ENCODE data around the gene TRABD2B.

DNA sequence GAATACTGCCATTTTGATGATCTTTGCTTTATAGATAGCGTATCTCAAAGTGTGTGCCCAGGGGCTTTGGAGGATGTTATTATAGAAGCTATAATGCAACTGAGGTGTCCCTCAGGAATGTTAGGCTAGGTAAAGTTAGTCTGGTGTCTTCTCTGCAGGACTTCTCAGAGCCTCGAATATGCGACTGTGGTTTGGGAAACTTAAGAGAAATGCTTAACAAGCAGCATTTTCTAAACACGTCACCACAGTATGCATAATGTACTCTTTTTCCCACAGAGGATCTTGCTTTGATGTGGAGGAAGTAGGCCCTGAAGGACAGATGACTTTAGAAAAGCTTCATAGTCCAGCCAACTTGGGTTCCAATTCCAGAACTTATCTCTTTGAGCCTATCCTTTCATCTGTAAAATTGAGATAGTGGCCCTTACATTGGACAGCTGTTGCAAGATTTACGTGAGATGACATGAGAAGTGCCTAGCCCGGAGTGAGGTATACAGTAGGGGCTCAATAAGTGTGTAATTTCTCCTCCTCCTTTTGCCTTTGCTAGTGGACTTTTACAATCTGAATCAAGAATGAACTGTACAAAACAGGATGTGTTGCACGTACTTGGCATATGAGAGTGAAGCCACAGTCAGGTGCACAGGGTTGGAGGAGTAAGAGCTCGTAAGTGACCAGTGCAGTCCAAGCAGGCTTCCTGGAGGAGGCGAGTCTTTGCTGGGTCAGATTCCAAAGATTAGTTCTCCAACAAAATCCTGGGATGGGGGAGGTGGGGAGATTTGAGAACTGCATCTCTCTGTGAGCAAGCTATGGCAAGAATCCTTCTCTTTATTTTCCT lies 29.7 kb upstream of the TRABD2B start:
- TF ChIP-seq EZH2 (IDR thresholded peaks at IDR 0.05; ENCODE audit: insufficient read depth, poor library complexity, severe bottlenecking), result no peak
- TF ChIP-seq EZH2phosphoT487 (IDR thresholded peaks at IDR 0.05; ENCODE audit: insufficient read depth, low read depth), result no peak

Data from GM23248 (cell line).